Fibroblast of lung (primary cell): ENCODE data around the gene CTSE.

Experiments used
- EZH2 ChIP-seq: IDR thresholded peaks from 2 replicates; pipeline ENCODE4 v1.5.1; 2012; ENCODE audit warnings: low read length, control low read depth, mild to moderate bottlenecking; ENCODE audit errors: missing control alignments
- TF ChIP-seq, protein P1 (sequence below), 2 donors: IDR thresholded peaks in 1 of 2; conservative IDR thresholded peaks in 1 of 2; 1 replicate in 1 of 2; 2 replicates in 1 of 2; pipeline ENCODE4 v1.5.1; 2011 to 2012; ENCODE audit warnings: low read length in 2 of 2, control low read depth in 1 of 2, inconsistent platforms in 1 of 2, low read depth in 1 of 2, mild to moderate bottlenecking in 1 of 2

DNA sequence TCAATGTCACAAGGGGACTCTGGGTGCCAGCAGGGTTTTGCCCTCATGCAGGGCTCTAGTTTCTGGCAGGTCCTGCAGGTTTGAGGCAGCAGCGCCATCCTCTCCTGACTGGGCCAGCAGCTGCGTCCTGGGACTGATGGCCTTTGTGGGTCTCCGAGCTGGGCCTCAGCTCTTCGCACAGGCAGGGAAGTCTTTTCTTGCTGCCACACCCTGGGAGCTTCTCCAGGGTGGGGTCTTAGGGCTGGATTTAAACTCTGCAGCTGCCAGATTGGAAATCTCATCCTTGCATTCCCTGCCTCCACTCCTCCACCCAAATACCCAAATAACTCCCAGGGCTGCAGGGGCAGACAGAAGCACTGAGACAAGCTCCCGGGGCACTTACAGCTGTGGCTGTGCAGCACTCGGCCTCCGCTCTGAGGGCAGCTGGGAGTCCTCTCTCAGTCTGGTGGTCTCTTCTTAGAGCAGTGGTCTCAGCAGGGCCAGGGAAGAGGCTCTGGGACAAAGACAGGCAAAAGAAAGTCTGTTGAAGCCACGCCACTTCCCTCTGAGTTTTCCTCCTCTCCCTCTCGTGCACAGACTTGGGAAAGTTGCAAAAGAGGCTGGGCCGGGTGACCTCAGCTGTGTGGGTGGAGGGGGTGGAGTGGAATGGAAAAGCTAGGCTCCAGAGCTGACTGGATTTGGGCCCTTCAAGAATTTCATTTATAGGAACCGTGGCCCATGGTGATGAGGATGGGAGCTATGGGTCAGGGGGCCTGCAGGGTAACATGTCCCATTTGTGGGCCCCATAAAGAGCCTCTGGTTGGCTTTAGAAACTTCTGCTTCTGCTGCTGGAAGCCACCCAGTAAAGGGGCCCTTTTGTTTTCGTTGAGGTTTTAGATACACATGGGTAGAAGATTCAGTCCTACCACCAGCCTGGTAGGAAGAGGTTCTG is 20.6 kb downstream of the CTSE start, which contains the start of gene RAB7B:
- no peak for TF ChIP-seq EZH2
- TF ChIP-seq, protein P1, sequence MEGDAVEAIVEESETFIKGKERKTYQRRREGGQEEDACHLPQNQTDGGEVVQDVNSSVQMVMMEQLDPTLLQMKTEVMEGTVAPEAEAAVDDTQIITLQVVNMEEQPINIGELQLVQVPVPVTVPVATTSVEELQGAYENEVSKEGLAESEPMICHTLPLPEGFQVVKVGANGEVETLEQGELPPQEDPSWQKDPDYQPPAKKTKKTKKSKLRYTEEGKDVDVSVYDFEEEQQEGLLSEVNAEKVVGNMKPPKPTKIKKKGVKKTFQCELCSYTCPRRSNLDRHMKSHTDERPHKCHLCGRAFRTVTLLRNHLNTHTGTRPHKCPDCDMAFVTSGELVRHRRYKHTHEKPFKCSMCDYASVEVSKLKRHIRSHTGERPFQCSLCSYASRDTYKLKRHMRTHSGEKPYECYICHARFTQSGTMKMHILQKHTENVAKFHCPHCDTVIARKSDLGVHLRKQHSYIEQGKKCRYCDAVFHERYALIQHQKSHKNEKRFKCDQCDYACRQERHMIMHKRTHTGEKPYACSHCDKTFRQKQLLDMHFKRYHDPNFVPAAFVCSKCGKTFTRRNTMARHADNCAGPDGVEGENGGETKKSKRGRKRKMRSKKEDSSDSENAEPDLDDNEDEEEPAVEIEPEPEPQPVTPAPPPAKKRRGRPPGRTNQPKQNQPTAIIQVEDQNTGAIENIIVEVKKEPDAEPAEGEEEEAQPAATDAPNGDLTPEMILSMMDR (conservative IDR thresholded peaks at IDR 0.05 in 1 of 2, IDR thresholded peaks at IDR 0.05 in 1 of 2; ENCODE audit: low read depth in 1 of 2, low read length in 2 of 2): no peak
